ENCODE results near the gene RNMT. TPM values are rescaled to one million over a fixed set of nuclear protein-coding genes. Genes with fewer than 3 reads are reported as not detected.

Gene RNMT
- total RNA-seq, 1 experiment from 2014 or later: 66.3 TPM

- H3K9ac ChIP-seq (ENCODE audit: extremely low read depth, insufficient read length, low read length): no peak overlapping the region
- H2BK120ac ChIP-seq (ENCODE audit: low read depth, low read length, poor library complexity, severe bottlenecking): no peak overlapping the region
- H3K4me1 ChIP-seq (ENCODE audit: insufficient read depth, low read length): no peaks in the 10 kb centered on the region
- H4K8ac ChIP-seq (replicated peaks; ENCODE audit: insufficient read length, low read depth, low read length): no peak overlapping the region
- no peak for TF ChIP-seq CTCF (conservative IDR thresholded peaks at IDR 0.05)
- H3K27me3 Mint-ChIP-seq (ENCODE audit: low read depth): no peaks in the 10 kb centered on the region
- H2AFZ ChIP-seq (ENCODE audit: low read length): no peak overlapping the region
- no peak overlapping the region for H3K4me3 Mint-ChIP-seq
- peaks cover 21% of the 10 kb centered on the region for H3K9me3 ChIP-seq (ENCODE audit: control insufficient read depth, low read depth, low read length)
- H3K27ac Mint-ChIP-seq: no peak overlapping the region
- H3K56ac ChIP-seq (ENCODE audit: insufficient read length, low read depth, low read length): no peak overlapping the region
- H3K23me2 ChIP-seq (ENCODE audit: insufficient read length, low read depth, low read length, poor library complexity, severe bottlenecking): no peaks in the 10 kb centered on the region
- H4K5ac ChIP-seq (ENCODE audit: insufficient read length, low read depth, low read length): no peak overlapping the region
- H3K23ac ChIP-seq (ENCODE audit: insufficient read length, low read depth, low read length): no peak overlapping the region
- H2BK15ac ChIP-seq (ENCODE audit: low read depth, low read length): no peak overlapping the region
- no peak overlapping the region for H3K27ac ChIP-seq (ENCODE audit: insufficient read length, low read depth, low read length)
- no peak overlapping the region for H4K91ac ChIP-seq (ENCODE audit: insufficient read length, low read depth, low read length)
- H3K4me2 ChIP-seq (ENCODE audit: insufficient read depth, insufficient read length, low read length): no peak overlapping the region
- no peaks in the 10 kb centered on the region for H3K4me1 Mint-ChIP-seq
- H3K79me2 ChIP-seq (ENCODE audit: insufficient read depth, low read length): peaks cover 4% of the 10 kb centered on the region; the same call in 1 of the 2 replicates
- no peak overlapping the region for H2BK12ac ChIP-seq (ENCODE audit: insufficient read length, low read depth, low read length)
- H4K20me1 ChIP-seq (ENCODE audit: control insufficient read depth, insufficient read depth, insufficient read length): no peaks in the 10 kb centered on the region
- no peak for DNase-seq
- H2BK20ac ChIP-seq (ENCODE audit: low read depth, low read length, poor library complexity, severe bottlenecking): no peak overlapping the region
- H3K4ac ChIP-seq (ENCODE audit: low read depth, low read length): no peak overlapping the region
- H2AK5ac ChIP-seq (ENCODE audit: insufficient read length, low read length): no peak overlapping the region
- H3K27me3 ChIP-seq (ENCODE audit: insufficient read depth, low read length): no peaks in the 10 kb centered on the region
- WGBS (ENCODE audit: extremely low coverage, insufficient read length, low lambda C conversion rate): no CpG with 5 or more reads among the region's 1 CpG
- H3K79me1 ChIP-seq (ENCODE audit: insufficient read depth, low read depth, low read length, poor library complexity, severe bottlenecking): peaks cover 10% of the 10 kb centered on the region
- peaks cover 44 to 56% (median 46%) of the 10 kb centered on the region in 3 experiments for H3K36me3 Mint-ChIP-seq (ENCODE audit: insufficient read depth in 1 of 3, low read depth in 3 of 3)
- H3K18ac ChIP-seq (ENCODE audit: insufficient read length, low read depth, low read length): no peak overlapping the region
- no peak overlapping the region for H3K14ac ChIP-seq (ENCODE audit: insufficient read depth, low read length)
- H2BK5ac ChIP-seq (ENCODE audit: insufficient read length, low read length): no peak overlapping the region
- peaks cover 48 to 70% of the 10 kb centered on the region in 2 experiments for H3K9me3 Mint-ChIP-seq
- H3T11ph ChIP-seq (ENCODE audit: low read length): no peak overlapping the region
Measured at GRCh38 chr18:13700153-13700552, 26.3 kb upstream of the RNMT start.
